Brain microvascular endothelial cell (primary cell): ENCODE measurements around the gene DEGS1.

Source experiments
- DNase-seq: peaks from one replicate; pipeline ENCODE4 v3.0.0-alpha.2; 2020
- H3K27ac ChIP-seq: fragments of 250-450 bp; sonication (Bioruptor Pico); 2 replicates; pipeline ENCODE4 v1.5.1; 2020; ENCODE audit warnings: mild to moderate bottlenecking, moderate library complexity
- H3K27me3 ChIP-seq: fragments of 250-450 bp; sonication (Bioruptor Pico); replicated peaks from 2 replicates; pipeline ENCODE4 v1.5.1; 2020; ENCODE audit warnings: mild to moderate bottlenecking
- H3K36me3 ChIP-seq: fragments of 250-450 bp; sonication (Bioruptor Pico); replicated peaks from 2 replicates; pipeline ENCODE4 v1.5.1; 2020; ENCODE audit warnings: mild to moderate bottlenecking
- H3K4me3 ChIP-seq: 2 replicates; pipeline ENCODE4 v1.5.1; 2011; ENCODE audit warnings: low read depth, mild to moderate bottlenecking, control low read depth, low read length, moderate library complexity
- CTCF ChIP-seq: IDR thresholded peaks from 2 replicates; pipeline ENCODE4 v1.5.1; 2011; ENCODE audit warnings: low read depth, mild to moderate bottlenecking, moderate library complexity, low read length, control low read depth, inconsistent platforms; ENCODE audit errors: missing control alignments
- in situ Hi-C: cut with HindIII; loops from 2 replicates; pipeline ENCODE4 v1.10.0; 2017; ENCODE audit warnings: low sequenced_read_pairs, low pct_ligation_motif_present

Gene DEGS1

GRCh38 chr1:224181453-224181810, 1.6 kb upstream of the DEGS1 start:
- Histone ChIP-seq H3K4me3 (no peak overlapping the region), H3K27ac (no peak overlapping the region), H3K27me3 (no peaks in the 10 kb centered on the region), H3K36me3 (peaks cover 4% of the 10 kb centered on the region)
- no peak for TF ChIP-seq CTCF
- no peak for DNase-seq
- in situ Hi-C loops, result no loop called here

- H3K27me3 ChIP-seq, result no peaks in the 10 kb centered on the region
- H3K36me3 ChIP-seq, result peaks cover 4% of the 10 kb centered on the region
- in situ Hi-C loops, result no loop called here
- peak overlapping the region; percentile 83 for H3K4me3 ChIP-seq
- DNase-seq, result no peak
- peak overlapping the region; percentile 87 for H3K27ac ChIP-seq
- no peak for TF ChIP-seq CTCF
These were observed 779 bp upstream of the DEGS1 start for GRCh38 chr1:224182057-224182865.

- no peak for TF ChIP-seq CTCF
- peak overlapping the region; percentile 87 for H3K27ac ChIP-seq
- in situ Hi-C loops, result no loop called here
- peak overlapping the region; percentile 83 for H3K4me3 ChIP-seq
- peaks cover 4% of the 10 kb centered on the region for H3K36me3 ChIP-seq
- DNase-seq, result peak; percentile 43
- no peaks in the 10 kb centered on the region for H3K27me3 ChIP-seq
These were observed 712 bp downstream of the DEGS1 start for GRCh38 chr1:224183591-224184312.

DNA sequence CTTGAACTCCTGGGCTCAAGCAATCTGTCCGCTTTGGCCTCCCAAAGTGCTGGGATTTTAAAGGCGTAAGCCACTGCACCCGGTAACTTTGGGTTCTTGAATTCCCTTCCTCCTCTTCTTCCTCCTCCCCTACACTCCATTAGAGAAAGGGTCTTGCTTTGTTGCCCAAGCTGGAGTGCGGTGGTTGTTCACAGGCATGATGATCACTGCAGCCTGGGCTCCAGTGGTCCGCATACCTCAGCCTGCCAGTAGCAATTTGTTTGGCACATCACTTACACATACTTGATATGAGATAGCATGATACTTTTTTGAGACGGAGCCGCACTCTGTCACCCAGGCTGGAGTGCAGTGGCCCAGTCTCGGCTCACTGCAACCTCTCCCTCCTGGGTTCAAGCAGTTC, 2.2 kb downstream of the DEGS1 start:
- no peaks in the 10 kb centered on the region for H3K27me3 ChIP-seq
- in situ Hi-C loops, result no loop called here
- H3K4me3 ChIP-seq, result no peak overlapping the region
- H3K36me3 ChIP-seq, result peaks cover 11% of the 10 kb centered on the region
- no peak for DNase-seq
- no peak overlapping the region for H3K27ac ChIP-seq
- no peak for TF ChIP-seq CTCF

- peaks cover 23% of the 10 kb centered on the region for H3K36me3 ChIP-seq
- no peak overlapping the region for H3K4me3 ChIP-seq
- in situ Hi-C loops, result no loop called here
- DNase-seq, result no peak
- no peaks in the 10 kb centered on the region for H3K27me3 ChIP-seq
- no peak for TF ChIP-seq CTCF
- no peak overlapping the region for H3K27ac ChIP-seq
These were observed 5.2 kb downstream of the DEGS1 start for GRCh38 chr1:224188286-224188685.
